Kidney (tissue), 14 donors: ENCODE measurements around the gene PDSS2. TPM values are rescaled to one million over a fixed set of nuclear protein-coding genes. Genes with fewer than 3 reads are reported as not detected.
A peak's percentile ranks its signal among the peaks of the same experiment; 100 is the strongest.

Experiments
- DNase-seq, 5 donors: peaks; one replicate each; pipeline ENCODE4 v3.0.0-alpha.2; 2013 to 2020
- FAIRE-seq: peaks from 2 replicates; lab custom pipeline; 2012; peaks lifted over from hg19 to GRCh38; lab: Jason Lieb, UNC
- H3K27ac ChIP-seq, 2 donors: one replicate each; pipeline ENCODE4 v1.7.0; 2013; ENCODE audit warnings: low read depth in 2 of 2, low read length in 2 of 2, inconsistent platforms in 1 of 2
- H3K27me3 ChIP-seq: one replicate; pipeline ENCODE4 v1.7.1; 2013; ENCODE audit warnings: low read length, inconsistent platforms; ENCODE audit not compliant: control insufficient read depth, insufficient read depth
- H3K36me3 ChIP-seq, 3 donors: one replicate each; pipeline versions ENCODE4 v1.7.0 to v1.7.1; 2013; ENCODE audit warnings: low read length in 3 of 3, control low read depth in 1 of 3, inconsistent platforms in 1 of 3; ENCODE audit not compliant: insufficient read depth in 3 of 3, control insufficient read depth in 2 of 3
- H3K4me1 ChIP-seq, 3 donors: one replicate each; pipeline versions ENCODE4 v1.7.0 to v1.7.1; 2013; ENCODE audit warnings: low read length in 3 of 3, inconsistent platforms in 1 of 3, low read depth in 1 of 3; ENCODE audit not compliant: control insufficient read depth in 2 of 3, insufficient read depth in 2 of 3
- H3K4me3 ChIP-seq, 3 donors: one replicate each; pipeline versions ENCODE4 v1.7.0 to v1.8.1; 2013; ENCODE audit warnings: low read length in 3 of 3, control low read depth in 1 of 3, inconsistent platforms in 1 of 3
- H3K9ac ChIP-seq, 3 donors: one replicate each; pipeline versions ENCODE4 v1.7.0 to v1.7.1; 2013; ENCODE audit warnings: low read length in 3 of 3, control low read depth in 1 of 3, inconsistent platforms in 1 of 3
- H3K9me3 ChIP-seq, 3 donors: one replicate each; pipeline versions ENCODE4 v1.7.0 to v1.7.1; 2013; ENCODE audit warnings: low read length in 3 of 3, control low read depth in 1 of 3, inconsistent platforms in 1 of 3; ENCODE audit not compliant: control insufficient read depth in 2 of 3, insufficient read depth in 1 of 3
- intact Hi-C: fragments of 100-400 bp; cut with DNase I; formaldehyde crosslinking; loops from one replicate; pipeline ENCODE4 v1.11.1; 2022
- polyA plus RNA-seq: library from polyadenylated mRNA; stranded (reverse); fragments of 350-450 nt; fragmentation: Illumina TruSeq; extraction: RNeasy Lipid Tissue Mini Kit (QIAGEN cat#74804); gene quantifications from one replicate; pipeline ENCODE4 v1.2.3, GENCODE V29; 2014; ENCODE audit warnings: low read depth, low replicate concordance; ENCODE audit not compliant: insufficient read depth
- total RNA-seq: library from RNA; stranded (reverse); fragmentation: NEBNext Ultra II Directional; extraction: Animal tissue kit (Norgen Biotek cat#: 25700); gene quantifications from one replicate; pipeline ENCODE4 v1.2.1, GENCODE V29; 2021
- TF ChIP-seq, protein P1 (sequence below): IDR thresholded peaks from 3 replicates; pipeline ENCODE4 v1.5.1; 2012; ENCODE audit warnings: mild to moderate bottlenecking, moderate library complexity, borderline replicate concordance; ENCODE audit not compliant: insufficient read depth; ENCODE audit errors: extremely low read depth
- donor health status: control.
- donor health status: control.
- donor health status: control.
- donor health status: control.
- donor health status: control.
- donor health status: DM: yes; HTN: yes; CAD: no.
- donor health status: Normal renal cell carcinoma (clear cell type).

The PDSS2 gene
- total and polyA plus RNA-seq, 2 donors from 2014 or later = 16.4 to 20.7 TPM

DNA sequence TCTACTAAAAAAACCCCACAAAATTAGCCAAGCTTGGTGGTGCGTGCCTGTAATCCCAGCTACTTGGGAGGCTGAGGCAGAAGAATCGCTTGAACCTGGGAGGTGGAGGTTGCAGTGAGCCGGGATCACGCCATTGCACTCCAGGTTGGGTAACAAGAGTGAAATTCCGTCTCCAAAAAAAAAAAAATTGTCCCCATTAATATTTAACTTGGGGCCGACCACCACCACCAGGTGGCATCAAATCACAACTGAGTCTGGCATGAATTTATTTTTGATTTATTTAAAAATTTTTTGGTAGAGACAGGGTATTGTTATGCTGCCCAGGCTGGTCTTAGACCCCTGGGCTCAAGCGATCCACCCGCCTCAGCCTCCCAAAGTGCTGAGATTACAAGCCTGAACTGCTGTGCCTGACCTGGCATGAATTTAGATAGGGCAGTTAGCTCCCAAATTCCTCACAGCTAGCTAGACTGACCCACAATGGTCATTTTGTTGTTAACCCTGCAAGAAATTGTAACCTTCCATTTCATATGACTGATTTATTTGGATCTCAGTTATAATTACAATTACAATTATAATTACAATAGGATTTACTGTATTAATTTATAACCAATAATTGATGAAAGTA, 326.9 kb downstream of the PDSS2 start:
- DNase-seq (peak in 4 of 5 donors; percentile 41 to 55 (median 46)), FAIRE-seq (no peak)
- TF ChIP-seq, protein P1, sequence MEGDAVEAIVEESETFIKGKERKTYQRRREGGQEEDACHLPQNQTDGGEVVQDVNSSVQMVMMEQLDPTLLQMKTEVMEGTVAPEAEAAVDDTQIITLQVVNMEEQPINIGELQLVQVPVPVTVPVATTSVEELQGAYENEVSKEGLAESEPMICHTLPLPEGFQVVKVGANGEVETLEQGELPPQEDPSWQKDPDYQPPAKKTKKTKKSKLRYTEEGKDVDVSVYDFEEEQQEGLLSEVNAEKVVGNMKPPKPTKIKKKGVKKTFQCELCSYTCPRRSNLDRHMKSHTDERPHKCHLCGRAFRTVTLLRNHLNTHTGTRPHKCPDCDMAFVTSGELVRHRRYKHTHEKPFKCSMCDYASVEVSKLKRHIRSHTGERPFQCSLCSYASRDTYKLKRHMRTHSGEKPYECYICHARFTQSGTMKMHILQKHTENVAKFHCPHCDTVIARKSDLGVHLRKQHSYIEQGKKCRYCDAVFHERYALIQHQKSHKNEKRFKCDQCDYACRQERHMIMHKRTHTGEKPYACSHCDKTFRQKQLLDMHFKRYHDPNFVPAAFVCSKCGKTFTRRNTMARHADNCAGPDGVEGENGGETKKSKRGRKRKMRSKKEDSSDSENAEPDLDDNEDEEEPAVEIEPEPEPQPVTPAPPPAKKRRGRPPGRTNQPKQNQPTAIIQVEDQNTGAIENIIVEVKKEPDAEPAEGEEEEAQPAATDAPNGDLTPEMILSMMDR = peak; percentile 36
- Histone ChIP-seq H3K27ac (no peak overlapping the region), H3K4me1 (no peaks in the 10 kb centered on the region), H3K9ac (no peak overlapping the region), H3K9me3 (no peaks in the 10 kb centered on the region), H3K36me3 (no peaks in the 10 kb centered on the region), H3K27me3 (no peaks in the 10 kb centered on the region), H3K4me3 (no peak overlapping the region)
- intact Hi-C loops = no loop called here

DNA sequence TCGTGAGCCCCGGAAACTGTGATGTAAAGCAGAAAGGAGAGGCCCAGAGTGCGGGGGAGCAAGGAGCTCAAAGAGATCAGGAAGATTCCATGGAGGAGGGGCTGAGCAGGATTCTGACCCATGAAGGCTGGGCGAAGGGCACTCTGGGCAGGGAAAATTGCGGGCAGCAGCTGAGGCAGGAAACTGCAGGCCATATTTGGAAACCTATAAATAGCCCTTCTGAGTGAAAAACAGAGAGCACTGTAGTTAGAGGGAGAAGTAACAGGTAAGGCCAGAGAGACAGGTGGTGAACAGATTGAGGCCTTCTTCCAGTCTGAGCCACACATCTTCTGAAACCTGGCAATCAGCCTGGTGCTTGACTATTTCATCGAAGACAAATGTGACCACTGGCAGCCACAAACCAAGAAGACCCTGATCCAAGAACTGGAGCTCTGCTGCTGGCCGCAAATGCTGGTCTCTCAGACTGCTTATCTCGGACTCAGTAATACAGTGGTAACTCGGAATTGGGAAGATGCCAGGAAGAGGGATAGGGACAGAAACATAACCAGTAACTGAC, 329.9 kb downstream of the PDSS2 start:
- FAIRE-seq = no peak
- intact Hi-C loops = no loop called here
- no peak overlapping the region for H3K4me3 ChIP-seq
- no peaks in the 10 kb centered on the region for H3K36me3 ChIP-seq
- H3K27me3 ChIP-seq = no peaks in the 10 kb centered on the region
- TF ChIP-seq, protein P1 = no peak
- H3K27ac ChIP-seq = no peak overlapping the region
- no peaks in the 10 kb centered on the region for H3K9me3 ChIP-seq
- H3K9ac ChIP-seq = no peak overlapping the region
- no peaks in the 10 kb centered on the region for H3K4me1 ChIP-seq
- peak in 3 of 5 donors; percentile 33 to 56 (median 33) for DNase-seq

DNA sequence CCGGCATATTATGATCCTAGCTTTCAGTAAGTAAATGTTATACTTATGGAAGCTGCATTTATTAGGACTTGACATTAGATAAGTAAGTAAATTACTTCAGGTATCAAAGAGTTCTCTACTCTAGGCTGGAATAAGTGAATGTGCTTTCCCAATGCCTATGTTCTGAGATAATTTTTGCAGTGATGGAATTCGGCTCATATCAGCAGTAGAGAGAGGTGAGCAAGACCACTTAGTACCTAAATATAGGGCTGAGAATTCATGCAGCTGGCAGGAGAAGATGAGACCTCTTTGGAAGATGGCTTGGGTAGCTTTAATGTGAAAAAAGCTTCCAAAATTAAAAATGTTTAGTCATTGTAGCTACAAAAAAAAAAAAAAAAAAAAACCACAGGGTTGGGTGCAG, 330.8 kb downstream of the PDSS2 start:
- no peak for DNase-seq
- H3K36me3 ChIP-seq = no peaks in the 10 kb centered on the region
- H3K27ac ChIP-seq = no peak overlapping the region
- TF ChIP-seq, protein P1 = no peak
- no peak overlapping the region for H3K4me3 ChIP-seq
- no peak overlapping the region for H3K9ac ChIP-seq
- no peaks in the 10 kb centered on the region for H3K4me1 ChIP-seq
- FAIRE-seq = no peak
- H3K9me3 ChIP-seq = no peaks in the 10 kb centered on the region
- intact Hi-C loops = no loop called here
- H3K27me3 ChIP-seq = no peaks in the 10 kb centered on the region

DNA sequence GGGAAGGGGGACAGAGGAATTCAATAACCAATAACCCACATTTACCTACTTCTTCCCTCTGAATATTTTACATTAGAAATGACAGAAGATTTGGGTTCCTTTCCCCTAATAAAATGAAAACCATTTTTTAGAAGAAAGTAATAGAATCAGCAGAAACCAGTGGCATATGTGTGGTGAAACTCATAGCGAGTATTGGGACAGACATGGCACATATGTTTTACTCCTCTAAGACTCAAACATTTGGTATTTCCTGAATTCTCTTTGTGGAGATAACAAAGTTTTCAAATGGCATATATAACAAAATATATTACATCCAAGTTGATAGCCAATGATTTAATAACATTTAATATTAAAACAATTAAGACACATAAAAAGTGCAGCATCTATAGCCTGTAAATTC, 331.2 kb downstream of the PDSS2 start:
- DNase-seq = no peak
- FAIRE-seq = no peak
- H3K36me3 ChIP-seq = no peaks in the 10 kb centered on the region
- H3K27ac ChIP-seq = no peak overlapping the region
- no peaks in the 10 kb centered on the region for H3K9me3 ChIP-seq
- H3K4me1 ChIP-seq = no peaks in the 10 kb centered on the region
- H3K4me3 ChIP-seq = no peak overlapping the region
- intact Hi-C loops = no loop called here
- TF ChIP-seq, protein P1 = no peak
- no peaks in the 10 kb centered on the region for H3K27me3 ChIP-seq
- H3K9ac ChIP-seq = no peak overlapping the region
